Left hindlimb (tissue), 1 donor: ENCODE measurements around the gene NME8.

Experiments used
- DNase-seq: peaks from one replicate; pipeline ENCODE4 v3.0.0-alpha.2; 2018

The NME8 gene

DNA sequence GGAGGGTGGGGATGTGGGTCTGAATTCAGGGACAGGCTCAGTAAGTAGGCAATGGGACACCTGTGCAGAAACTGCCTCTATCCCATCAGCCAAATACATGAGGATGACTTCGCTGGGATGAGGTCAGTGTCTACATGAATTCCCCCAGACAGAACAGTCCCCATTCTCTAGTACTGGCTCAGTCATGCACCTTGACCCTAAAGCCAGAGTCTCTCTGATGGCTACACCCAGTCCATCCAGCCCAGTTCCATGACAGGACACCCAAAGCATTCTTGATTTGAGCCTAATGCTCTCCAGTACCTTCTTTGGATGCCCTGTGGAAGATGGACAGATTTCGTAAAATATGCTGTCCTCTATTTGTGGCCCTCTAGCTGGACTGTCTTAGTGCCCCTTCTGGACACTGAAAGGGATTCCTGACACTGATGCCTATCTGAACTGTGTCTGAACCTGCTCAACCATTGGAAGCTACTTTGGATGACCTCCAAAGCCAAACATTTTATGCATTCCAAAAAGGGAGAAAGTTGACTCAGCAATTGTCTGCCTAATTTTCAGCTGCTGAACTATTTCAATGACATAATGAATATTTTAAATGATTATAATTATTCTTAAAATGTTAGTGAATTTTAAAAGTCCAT, 53.6 kb downstream of the NME8 start:
- no peak for DNase-seq

DNA sequence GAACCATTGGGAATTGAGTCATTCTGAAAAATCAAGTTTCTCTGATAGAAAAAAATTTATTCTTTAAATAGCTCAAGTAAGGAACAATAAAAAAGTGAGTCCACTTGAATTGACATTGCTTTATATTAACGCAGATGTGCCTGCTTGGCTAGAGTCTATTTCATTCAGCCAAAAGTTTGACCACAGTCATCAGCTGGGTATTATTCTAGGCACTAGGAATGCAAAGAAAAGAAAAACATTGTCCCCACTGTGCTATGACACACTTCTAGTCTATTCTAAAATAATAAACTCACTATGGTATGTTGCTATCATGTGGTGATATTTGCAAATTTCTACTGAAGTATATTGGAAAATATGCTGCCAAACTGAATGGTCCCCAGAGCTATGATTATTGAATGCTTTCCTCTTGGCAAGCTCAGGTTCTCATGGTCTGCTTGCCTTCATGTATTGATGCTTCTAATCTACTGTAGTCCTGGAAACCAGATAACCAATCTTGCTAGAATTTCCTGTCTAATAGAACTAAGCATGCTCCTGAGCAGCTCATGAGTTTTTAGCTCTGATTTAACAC, 59.9 kb downstream of the NME8 start:
- no peak for DNase-seq

DNA sequence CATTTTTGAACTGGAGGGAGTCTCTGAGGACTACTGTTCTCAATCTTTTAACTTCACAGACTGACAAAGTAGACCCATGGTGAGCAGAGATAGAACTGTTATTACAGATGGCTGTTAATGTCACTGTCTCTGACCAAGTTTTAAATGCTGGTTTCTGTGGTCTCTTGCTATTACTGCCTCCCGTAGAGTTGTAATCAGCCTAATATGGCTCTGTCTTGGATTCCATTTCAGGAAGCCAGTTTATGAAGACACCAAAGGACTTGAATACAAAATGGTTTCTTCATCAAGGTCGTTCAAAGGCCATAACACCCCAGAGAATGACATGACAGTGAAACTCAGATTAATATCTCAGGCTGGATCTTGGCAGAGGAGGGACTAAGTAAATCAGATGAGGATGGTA, 64.4 kb downstream of the NME8 start:
- no peak for DNase-seq

DNA sequence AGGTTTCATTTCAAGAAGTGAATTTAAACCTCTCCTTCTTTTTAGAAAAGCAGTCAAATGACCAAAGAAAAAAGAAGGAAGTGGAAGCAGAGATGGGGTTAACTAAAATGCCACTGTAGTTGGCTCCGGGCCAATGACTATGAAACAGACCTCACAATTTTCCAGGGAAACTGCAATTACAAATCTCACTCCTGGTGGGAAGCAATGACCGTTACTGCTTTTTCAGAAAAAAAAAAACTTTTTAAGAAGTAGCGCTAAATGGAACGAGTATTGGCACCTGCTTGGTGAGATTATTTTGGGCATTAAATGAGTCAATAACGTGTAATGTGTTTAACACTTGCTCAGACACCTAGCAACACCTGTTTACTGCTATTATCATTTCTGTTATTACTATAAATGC, 67.0 kb downstream of the NME8 start:
- no peak for DNase-seq

DNA sequence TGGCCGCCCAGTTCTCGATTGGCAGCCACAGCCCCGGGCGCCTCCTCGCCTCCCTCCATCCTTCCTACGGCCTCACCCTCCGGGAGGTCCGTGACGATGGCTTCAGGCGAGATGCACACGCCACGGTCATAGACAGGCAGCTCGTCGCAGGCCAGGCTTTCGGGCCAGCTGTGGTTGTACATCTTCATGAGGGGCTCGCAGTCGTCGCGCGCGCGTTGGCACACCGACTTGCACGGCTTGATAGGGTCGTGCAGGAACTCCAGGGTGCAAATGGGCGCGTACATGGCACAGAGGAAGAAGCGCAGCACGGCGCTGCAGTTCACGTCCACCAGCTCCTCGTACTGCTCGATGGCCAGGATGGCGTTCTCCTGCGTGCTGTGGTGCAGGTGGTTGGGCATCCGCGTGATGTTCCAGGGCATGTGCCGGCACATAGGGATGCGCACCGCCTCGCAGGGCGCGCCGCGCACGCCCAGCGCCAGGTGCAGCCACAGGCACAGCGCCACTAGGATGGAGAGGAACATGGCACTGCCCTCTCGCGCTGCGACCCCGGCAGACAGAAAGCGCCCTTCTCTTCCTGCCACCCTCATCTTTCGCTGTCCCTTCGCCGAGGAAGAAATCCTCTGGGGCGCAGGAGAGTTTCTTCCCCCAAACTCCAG, 67.7 kb downstream of the NME8 start:
- DNase-seq: peak; percentile 58

DNA sequence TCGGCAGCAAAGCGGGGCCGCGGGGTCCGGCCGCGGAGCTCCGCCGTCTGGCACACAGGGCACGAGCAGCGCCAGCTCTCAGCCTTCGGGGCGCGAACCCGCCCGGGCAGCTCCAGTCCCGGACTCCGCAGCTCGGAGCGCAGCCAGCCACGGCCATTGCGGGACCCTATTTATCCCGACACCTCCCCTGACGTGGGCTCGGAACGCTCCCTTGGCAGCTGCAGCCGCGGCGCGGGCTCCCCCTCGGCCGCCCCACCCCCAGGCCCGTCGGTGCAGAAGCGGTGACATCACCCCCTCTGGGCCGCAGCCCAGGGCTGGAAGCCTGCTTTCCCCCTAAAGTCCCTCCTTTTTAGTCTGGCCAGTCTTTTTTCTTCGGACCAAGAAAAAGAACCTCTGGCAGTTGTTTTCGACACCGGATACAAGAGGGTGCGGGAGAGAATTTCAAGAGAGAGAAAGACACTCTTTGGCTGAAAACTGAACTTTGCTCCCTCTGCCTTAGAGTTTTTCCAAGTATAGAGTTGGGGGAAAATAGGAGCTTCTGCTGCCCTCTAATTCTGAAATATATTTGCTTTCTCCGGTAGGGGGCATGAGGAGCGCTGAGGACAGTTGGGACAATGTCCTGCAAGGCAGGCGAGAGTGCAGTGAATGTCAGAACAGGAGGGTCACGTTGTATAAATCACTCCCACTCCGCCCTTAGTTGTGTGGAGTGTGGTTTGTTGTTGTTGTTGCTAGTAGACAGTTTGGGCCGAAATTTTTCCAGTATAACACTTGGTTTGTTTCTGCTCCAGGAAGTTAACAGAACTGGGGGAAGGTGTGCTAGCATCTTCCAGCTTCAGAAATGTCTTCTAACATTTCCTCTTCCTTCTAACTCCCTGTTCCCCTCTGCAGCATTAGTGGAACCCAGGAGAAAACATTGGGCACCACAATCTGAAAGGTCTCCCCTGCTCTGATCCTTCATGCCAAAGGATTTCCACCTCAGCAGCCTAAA, 68.6 kb downstream of the NME8 start, which contains the start of gene SFRP4:
SFRP4 (minus strand) TSS at position 145 of the 988 bp plus-strand sequence. CDS start 280 bp downstream, outside the sequence.
- DNase-seq: peak; percentile 88

DNA sequence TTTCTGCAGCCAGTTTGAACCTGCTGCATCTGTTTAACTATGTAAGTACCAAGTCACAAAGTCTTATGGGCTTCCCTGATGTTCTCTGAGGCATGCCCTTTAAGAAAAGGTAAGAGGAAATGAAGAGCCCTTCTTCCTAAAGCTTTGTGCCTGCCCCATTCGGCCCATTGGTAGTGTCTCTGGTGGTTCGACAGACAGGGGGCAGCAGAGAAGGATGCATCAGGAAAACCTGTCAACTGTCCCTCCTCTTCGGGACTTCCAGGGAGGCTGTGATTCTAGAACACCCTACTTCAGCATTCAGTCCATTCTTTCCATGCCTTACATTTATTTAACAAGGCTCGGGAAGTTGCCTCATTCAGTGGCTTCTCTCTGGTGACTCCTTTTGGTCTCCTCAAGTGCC, 70.1 kb downstream of the NME8 start:
- DNase-seq: no peak

DNA sequence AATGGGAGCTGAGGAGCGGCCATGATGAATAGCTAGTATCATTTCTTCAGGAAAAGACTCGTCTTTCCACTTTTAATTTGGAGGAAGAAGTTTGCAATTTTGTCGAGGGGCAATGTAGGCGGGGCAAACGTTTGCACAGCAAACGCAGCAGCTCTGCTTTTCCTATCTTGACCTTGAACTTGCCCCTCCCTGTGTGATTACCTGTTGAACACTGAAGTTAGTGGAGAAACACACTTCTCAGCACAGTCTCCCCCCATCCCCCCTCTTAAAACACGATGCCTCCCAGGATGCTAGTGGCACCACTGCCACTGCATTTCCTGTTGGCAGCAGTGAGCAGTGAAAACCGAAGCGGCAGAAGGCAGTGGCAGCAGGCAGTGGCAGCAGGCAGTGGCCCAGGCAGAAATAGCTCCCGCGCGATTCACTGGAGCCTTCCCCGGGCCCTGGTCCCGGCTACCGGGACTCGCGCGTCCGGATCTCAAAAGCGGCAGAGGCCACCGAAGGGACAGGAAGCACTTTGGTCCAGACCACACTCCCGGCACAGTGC, 72.0 kb downstream of the NME8 start, which contains the start of gene EPDR1:
EPDR1 (plus strand) TSS at position 336 of the 544 bp plus-strand sequence. CDS start 300 bp downstream, outside the sequence.
- DNase-seq: no peak

DNA sequence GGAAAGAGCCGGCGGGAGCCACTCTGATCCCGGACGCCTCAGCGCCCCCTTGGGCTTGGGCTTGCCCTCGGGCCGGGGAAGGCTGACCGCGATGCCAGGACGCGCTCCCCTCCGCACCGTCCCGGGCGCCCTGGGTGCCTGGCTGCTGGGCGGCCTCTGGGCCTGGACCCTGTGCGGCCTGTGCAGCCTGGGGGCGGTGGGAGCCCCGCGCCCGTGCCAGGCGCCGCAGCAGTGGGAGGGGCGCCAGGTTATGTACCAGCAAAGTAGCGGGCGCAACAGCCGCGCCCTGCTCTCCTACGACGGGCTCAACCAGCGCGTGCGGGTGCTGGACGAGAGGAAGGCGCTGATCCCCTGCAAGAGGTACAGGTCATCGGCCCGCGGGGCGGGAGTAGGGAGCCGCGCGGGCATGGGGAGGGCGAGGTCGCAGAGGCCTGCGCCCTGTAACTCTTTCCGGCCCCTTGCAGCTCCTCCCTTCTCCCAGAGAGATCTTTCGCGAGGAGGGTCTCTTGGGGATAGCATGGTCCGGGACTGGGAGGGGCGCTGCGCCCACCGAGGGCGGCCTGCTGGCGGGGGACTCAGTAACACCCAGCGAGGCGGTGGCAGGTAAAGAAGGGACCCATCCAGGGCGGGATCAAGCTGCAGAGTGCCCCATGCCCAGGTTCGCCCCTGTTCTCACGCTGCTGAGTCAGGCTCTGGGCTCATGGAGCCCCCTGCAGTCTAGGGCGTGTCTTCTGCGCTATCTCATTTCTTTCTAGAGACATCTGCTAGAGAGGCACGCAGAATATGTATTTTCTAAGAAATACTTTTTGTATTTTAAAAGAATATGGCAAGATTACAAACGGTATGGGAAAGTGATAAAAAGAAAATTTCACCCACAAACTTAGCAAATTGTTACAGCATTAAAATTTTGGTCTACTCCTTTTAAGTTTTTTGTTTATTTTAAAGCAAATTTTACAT, 72.7 kb downstream of the NME8 start:
- peak; percentile 70 for DNase-seq

DNA sequence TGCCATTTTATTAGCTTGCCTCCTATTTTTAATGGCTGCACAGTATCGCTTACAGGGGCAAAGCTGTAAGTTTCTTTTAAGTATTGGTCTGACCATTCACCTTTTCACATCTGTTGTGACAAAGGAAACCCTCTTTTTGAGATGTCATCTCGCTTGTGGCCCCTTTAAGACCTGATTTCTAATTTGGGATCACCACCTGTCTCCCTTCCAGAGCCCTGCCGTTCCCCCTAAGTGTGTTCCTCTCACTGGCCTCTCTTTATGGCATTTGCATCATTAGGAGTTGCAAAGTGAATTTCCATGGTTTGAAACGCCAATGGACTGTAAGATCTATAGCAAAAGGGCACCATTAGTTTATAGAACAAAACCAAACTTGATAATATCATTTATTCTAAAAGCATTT, 73.5 kb downstream of the NME8 start:
- no peak for DNase-seq

DNA sequence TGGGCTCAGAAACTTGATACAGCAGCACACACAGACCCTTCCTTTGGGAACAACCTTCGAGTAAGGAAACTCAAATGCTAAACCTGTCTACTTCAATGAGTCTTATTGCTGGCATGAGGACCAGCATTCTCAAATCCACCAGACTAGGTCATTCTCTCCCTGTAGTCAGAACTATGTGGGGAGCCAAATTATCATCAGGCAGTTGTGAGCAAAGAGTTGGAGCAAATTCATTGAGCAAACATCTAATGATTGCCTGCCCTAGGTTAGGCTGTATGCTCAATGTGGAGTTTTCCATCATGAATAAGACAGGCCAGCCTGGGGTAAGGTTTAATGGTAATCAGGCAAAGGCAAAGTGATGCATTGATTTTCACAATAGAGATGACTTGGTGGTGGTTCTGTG, 75.6 kb downstream of the NME8 start:
- DNase-seq: no peak

DNA sequence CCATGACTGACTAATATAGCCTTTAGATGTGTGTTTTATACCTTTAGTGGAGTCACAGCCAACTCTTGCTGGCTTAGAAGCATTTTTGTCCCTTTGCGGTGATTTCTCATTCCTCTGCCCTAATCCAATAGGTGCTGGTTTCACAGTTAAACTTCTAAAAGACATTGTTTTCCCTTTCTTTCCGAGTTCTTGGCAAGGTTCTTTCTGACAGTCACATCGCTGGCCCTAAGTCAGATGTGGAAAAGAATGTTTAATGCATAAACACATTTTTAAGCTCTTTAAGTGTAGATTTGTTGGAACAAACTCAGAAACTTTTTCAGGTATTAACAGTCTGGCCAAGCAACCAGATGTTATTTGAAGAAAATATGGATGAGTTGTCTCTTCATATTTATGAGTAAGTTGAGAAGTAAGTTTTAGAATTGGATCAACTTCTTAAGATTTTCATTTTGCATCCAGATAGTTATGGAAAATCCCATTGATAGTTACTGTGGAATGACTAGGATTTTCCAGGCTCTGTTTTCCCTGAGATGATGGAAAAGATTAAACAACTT, 76.2 kb downstream of the NME8 start:
- no peak for DNase-seq

DNA sequence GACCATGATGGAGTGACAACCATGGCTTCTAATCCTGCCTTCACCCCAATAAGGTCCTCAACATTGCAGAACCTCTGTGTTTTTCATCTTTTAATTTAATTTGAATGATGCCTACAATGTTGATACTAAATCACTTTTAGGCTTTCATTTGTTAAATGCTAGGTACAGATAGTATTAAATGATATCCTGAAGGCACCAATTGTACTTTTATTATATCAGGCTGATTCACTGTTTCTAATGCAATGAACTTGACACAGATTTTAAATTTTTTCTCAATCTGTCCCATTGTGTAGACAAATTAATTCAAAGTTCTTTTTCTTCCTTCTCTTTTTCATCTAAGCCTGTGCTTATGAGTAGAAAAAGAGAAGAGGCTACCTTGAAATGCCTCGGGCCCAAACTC, 77.2 kb downstream of the NME8 start:
- no peak for DNase-seq

DNA sequence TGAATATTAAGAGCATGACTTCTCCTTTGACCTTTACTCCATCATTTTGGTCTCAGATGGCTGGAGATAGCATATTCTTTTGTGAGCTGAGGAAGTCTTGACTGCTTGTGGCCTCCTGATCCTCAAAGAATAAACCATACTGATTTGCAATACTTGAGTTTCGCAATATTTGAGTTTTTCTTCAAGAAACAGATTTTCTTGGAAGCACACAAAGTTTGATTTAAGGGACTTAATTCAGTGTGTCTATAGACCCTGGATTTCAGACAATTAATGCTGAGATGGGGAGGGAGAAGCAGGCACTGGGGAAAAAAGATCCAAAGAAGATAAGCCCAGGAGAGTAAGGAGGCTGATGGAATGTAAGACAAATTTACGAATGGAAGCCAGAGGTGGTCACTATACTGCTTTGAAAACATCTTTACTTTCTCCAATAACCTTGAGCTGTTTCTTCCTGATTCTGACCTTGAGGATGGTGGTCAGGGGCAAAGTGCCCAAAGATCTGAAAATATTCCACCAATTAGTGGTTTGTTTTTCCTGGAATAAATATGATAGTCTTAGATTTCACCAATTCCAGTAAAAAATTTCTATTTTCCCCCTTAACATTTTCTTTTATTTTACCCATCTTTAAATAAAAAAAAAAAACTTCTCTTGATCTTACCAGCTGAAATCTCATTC, 79.5 kb downstream of the NME8 start:
- DNase-seq: no peak

DNA sequence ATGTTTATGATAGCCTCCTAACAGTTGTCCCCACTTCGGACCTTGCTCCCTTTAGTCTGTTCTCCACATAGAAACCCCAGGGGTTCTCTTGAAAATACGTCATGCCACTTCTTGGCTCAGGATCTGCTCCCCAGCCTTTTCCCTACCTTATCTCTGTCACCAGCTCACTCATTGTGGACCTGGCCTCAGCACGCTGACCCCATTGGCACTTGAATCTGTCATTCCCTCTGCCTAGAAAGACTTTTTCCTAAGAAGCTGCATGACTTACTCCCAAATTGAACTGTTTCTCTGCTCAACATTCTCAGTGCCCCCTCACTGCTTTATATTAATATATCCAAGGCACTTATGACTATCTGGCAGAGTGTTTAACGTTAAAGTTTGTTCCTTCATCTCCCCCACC, 80.5 kb downstream of the NME8 start:
- DNase-seq: no peak

DNA sequence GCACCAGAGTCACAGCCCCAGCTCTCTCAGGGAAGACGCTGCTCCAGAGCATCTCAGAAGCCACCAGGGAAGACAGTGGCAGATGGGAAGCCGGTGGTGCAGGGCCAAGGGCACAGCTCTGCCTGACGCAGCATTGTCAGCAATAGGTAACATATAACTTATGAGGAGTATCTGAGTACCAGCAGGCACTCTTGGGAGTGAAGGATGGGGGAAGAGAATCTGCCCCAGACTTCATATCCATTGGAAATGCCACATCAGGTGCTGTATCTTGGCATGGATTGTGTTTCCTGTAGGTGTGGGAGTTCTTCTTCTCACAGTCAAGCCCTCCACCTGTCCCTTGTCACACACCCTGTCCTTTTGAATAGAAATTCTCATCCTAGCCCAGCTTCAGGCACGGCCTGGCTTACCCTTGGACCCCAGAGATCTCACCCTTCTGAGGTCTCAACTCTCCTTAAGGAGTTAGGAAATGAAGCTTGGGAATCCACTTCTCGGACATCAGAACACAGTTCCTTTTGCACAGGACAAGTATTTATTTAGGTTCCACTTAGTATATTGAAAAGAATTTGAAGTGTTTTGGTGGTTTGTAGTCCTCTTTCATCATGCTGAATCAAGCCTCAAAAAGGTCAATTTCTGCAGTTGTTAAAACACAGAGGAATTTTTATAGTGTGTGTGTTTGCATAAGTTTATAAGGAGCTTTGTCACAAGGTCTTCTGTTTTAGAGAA, 82.0 kb downstream of the NME8 start:
- DNase-seq: no peak

DNA sequence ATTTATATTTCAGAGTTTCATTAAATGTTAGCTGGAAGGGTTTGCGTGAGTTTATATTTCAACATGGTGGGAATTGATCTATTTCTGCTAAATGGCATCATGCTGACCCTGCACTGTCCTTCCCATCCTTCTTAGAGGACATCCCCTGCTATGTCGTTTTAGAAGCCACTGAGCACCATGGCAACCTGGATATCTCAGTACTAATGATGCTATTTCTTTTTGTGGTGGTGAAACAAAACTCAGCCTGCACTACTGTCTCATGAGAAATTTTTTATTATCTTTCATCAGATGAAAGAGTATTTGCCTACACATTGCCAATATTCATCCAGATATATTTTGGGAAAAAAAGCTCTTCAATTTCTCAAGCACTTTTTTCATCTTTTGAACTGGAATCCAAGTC, 84.1 kb downstream of the NME8 start:
- no peak for DNase-seq

DNA sequence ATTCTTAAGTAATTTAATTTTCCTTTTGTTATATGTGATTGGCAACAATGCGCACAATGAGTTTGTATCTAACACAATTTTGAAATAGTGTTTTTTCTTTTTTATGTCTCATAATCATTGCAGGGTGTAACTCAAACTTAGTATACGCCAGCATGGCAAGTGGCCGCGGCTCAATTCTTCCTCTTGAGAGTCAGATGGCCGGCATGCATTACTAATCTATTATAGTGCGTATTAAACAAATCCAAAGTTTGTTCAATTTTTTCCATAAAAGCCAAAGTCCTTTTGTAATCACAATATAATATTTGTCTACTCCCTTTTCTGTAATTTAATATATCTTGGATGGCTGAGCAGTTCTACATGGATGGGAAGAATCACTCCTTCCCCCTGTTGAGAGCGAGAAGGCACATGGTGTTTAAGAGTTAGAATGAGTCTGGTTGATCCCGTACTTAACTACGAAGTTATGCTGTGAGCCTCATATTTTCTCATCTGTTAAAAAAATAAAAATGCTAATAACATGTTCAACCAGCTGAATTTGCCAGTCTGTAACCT, 84.7 kb downstream of the NME8 start:
- no peak for DNase-seq

DNA sequence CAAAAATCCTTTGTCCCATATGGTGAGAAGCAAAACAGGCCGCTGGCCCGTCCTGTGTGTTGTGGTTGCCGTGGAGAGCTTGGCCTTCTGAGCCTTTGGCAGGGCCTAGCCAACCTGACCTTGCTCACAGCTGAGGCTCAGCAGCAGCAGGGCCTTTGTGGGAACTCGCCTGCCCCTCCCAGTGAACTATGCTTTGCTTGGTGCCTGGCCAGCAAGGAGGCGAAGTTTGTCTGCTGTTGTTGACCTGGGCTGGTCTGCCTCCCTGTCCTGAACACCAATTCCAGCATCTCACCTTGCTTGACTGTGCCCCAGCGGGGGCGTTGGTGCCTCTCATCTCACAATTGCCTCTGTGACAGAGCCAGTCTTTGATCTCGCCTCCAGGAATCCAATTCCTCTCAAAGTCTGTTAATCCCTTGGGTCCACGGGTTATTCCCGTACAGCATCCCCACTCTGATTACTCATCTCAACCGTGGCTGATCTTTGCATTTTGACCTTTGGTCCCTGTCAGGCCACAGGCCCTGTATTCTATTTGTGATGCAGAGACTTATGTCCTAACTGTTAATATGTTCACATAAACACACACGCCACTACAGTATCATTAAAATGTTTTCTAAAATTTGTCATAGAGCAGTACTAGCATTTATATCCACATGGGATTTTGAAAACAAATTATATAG, 94.7 kb downstream of the NME8 start:
- DNase-seq: peak; percentile 81
